Right atrium auricular region (tissue), 2 donors: Measurements from ENCODE around the gene LRRC28. TPM values are rescaled to one million over a fixed set of nuclear protein-coding genes. Genes with fewer than 3 reads are reported as not detected.

ENCODE experiments used
- DNase-seq: peaks from one replicate; pipeline ENCODE4 v3.0.0-alpha.2; 2019; ENCODE audit warnings: low spot score
- H3K27ac ChIP-seq, 2 donors: fragments of 200-600 bp; sonication (generic); 1 replicate in 1 of 2; 2 replicates in 1 of 2; pipeline ENCODE4 v1.5.1; 2016 to 2019
- H3K27me3 ChIP-seq, 2 donors: fragments of 200-600 bp; sonication (generic); one replicate each; pipeline versions ENCODE4 v1.5.1 to v1.6.0; 2017 to 2019
- H3K36me3 ChIP-seq: fragments of 200-600 bp; sonication (generic); one replicate; pipeline ENCODE4 v1.5.1; 2016
- H3K4me1 ChIP-seq, 2 donors: fragments of 200-600 bp; sonication (generic); one replicate each; pipeline versions ENCODE4 v1.5.1 to v1.6.0; 2017 to 2019
- H3K4me3 ChIP-seq, 2 donors: fragments of 200-600 bp; sonication (generic); 1 replicate in 1 of 2; 2 replicates in 1 of 2; pipeline ENCODE4 v1.5.1; 2017 to 2019; ENCODE audit warnings: mild to moderate bottlenecking in 1 of 2, moderate library complexity in 1 of 2
- H3K9me3 ChIP-seq, 2 donors: fragments of 200-600 bp; sonication (generic); one replicate each; pipeline ENCODE4 v1.5.1; 2019
- total RNA-seq, 2 donors: library from RNA; depleted of rRNA; stranded (reverse); fragments of >200 nt; gene quantifications; one replicate each; pipeline ENCODE4 v1.1.0, GENCODE V29; 2016
- TF ChIP-seq, protein P1 (sequence below), 2 donors: fragments of 200-600 bp; sonication (generic); IDR thresholded peaks; one replicate each; pipeline ENCODE4 v1.5.1; 2019; ENCODE audit warnings: antibody characterized with exemption in 2 of 2

Gene LRRC28
- total RNA-seq, 2 donors from 2014 or later, result 29.8 to 34.5 TPM

- Histone ChIP-seq H3K27me3 (no peaks in the 10 kb centered on the region), H3K9me3 (no peaks in the 10 kb centered on the region), H3K4me3 (no peak overlapping the region), H3K36me3 (no peaks in the 10 kb centered on the region), H3K27ac (peak overlapping the region; percentile 35 to 53), H3K4me1 (peaks cover 0 to 7% of the 10 kb centered on the region in 2 donors)
- DNase-seq, result no peak
- TF ChIP-seq, protein P1, sequence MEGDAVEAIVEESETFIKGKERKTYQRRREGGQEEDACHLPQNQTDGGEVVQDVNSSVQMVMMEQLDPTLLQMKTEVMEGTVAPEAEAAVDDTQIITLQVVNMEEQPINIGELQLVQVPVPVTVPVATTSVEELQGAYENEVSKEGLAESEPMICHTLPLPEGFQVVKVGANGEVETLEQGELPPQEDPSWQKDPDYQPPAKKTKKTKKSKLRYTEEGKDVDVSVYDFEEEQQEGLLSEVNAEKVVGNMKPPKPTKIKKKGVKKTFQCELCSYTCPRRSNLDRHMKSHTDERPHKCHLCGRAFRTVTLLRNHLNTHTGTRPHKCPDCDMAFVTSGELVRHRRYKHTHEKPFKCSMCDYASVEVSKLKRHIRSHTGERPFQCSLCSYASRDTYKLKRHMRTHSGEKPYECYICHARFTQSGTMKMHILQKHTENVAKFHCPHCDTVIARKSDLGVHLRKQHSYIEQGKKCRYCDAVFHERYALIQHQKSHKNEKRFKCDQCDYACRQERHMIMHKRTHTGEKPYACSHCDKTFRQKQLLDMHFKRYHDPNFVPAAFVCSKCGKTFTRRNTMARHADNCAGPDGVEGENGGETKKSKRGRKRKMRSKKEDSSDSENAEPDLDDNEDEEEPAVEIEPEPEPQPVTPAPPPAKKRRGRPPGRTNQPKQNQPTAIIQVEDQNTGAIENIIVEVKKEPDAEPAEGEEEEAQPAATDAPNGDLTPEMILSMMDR (IDR thresholded peaks at IDR 0.05), result peak in 1 of 2 donors; percentile 62
Observed at GRCh38 chr15:99343881-99344551, 92.7 kb downstream of the LRRC28 start.

DNA sequence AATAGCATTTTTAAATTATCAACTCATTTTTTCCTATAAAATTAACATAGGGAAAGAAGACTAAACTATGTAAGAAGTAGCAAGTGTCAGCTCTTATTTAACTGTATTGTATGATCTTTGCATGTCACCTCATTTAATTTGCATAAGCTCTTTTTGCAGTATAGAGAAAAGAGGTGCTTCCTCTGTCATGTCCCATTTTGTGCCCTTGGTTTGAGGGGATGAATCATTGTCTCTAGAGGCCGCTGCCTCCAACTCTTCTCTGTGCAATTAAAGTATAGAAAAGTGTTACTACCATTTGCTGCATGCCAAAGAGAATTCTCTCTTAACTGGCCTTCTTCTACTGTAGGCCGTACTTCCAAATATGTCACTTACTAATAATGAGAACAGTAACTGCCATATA, 93.4 kb downstream of the LRRC28 start:
- no peak overlapping the region for H3K4me3 ChIP-seq
- peaks cover 0 to 7% of the 10 kb centered on the region in 2 donors for H3K4me1 ChIP-seq
- H3K27ac ChIP-seq, result no peak overlapping the region
- TF ChIP-seq, protein P1 (IDR thresholded peaks at IDR 0.05), result no peak
- no peaks in the 10 kb centered on the region for H3K36me3 ChIP-seq
- no peaks in the 10 kb centered on the region for H3K9me3 ChIP-seq
- no peaks in the 10 kb centered on the region for H3K27me3 ChIP-seq
- DNase-seq, result no peak

DNA sequence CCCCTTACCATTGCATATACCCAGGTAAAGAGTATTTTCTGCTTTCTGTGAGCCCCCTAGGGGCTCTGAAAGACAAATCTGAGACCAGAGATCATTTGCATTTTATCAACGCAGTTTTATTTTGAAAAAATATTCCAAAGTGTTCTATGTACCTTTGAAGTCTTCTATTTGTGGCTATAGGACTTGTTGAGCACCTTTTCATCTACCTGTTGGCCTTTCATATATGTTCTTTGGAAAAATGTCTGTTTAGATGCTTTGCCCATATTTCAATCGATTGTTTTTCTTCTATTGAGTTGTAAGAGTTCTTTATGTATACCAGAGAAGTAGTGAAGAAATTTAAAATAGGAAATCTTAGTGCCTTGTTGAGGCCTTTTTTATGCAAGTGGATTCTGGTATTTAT, 94.0 kb downstream of the LRRC28 start:
- no peak overlapping the region for H3K4me3 ChIP-seq
- TF ChIP-seq, protein P1 (IDR thresholded peaks at IDR 0.05), result no peak
- H3K9me3 ChIP-seq, result no peaks in the 10 kb centered on the region
- no peaks in the 10 kb centered on the region for H3K36me3 ChIP-seq
- no peak for DNase-seq
- no peaks in the 10 kb centered on the region for H3K27me3 ChIP-seq
- no peak overlapping the region for H3K27ac ChIP-seq
- peaks cover 0 to 7% of the 10 kb centered on the region in 2 donors for H3K4me1 ChIP-seq

DNA sequence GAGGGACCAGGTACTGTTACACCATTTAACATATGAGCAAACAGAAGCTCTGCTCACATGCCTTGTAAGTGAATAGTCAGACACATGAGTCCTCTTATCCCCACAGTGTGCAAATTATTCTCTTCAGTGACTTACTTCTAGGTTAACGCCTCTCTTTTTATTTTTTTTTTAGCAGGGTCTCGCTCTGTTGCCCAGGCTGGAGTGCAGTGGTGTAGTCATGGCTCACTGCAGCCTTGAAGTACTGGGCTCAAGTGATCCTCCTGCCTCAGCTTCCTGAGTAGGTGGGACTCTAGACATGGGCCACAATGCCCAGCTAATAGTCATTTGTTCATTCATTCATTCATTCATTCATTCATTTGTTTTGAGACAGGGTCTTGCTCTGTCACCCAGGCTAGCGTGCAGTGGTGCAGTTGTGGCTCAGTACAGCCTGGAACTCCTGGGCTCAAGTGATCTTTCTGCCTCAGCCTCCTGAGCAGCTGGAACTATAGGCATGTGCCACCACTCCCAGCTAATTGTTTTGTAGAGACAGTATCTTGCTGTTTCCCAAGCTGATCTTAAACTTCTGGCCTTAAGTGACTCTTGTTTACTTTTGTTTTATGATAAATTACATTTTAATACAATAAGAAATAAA, 94.7 kb downstream of the LRRC28 start:
- Histone ChIP-seq H3K4me3 (no peak overlapping the region), H3K9me3 (no peaks in the 10 kb centered on the region), H3K36me3 (no peaks in the 10 kb centered on the region), H3K4me1 (peaks cover 0 to 7% of the 10 kb centered on the region in 2 donors), H3K27me3 (no peaks in the 10 kb centered on the region), H3K27ac (no peak overlapping the region)
- no peak for DNase-seq
- TF ChIP-seq, protein P1 (IDR thresholded peaks at IDR 0.05), result no peak

DNA sequence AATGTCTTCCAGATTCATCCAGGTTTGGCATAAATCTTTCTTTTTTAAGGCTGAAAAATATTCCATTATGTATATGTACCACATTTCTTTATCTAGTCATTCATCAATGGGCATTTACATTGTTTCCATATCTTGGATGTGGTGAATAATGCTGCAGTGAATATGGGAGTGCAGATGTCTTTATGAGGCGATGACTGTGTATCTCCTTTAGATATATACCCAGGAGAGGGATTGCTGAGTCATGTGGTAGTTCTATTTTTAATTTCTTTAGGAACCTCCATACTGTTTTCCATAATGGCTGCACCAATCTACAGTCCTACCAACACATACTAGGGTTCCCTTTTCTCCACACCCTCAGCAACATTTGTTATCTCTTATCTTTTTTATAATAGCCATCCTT, 96.3 kb downstream of the LRRC28 start:
- H3K36me3 ChIP-seq, result no peaks in the 10 kb centered on the region
- DNase-seq, result no peak
- no peak overlapping the region for H3K27ac ChIP-seq

More for the DNA sequence above, 96.3 kb downstream of the LRRC28 start:
- Histone ChIP-seq H3K4me3 (no peak overlapping the region), H3K9me3 (no peaks in the 10 kb centered on the region), H3K4me1 (peaks cover 0 to 7% of the 10 kb centered on the region in 2 donors), H3K27me3 (no peaks in the 10 kb centered on the region)
- TF ChIP-seq, protein P1 (IDR thresholded peaks at IDR 0.05), result no peak
